Progenitor cell of endocrine pancreas (in vitro differentiated cells): Measurements from ENCODE around the gene CYP24A1. TPM values are rescaled to one million over a fixed set of nuclear protein-coding genes. Genes with fewer than 3 reads are reported as not detected.

Experiments used
- DNase-seq: peaks from one replicate; pipeline ENCODE4 v3.0.0; 2021; ENCODE audit warnings: low spot score; ENCODE audit not compliant: unreplicated experiment
- H3K27ac Mint-ChIP-seq: 2 replicates; pipeline ENCODE4 v1.8.0; 2021; ENCODE audit warnings: mild to moderate bottlenecking, moderate library complexity, mixed read lengths
- H3K27me3 Mint-ChIP-seq: 2 replicates; pipeline ENCODE4 v1.8.0; 2021; ENCODE audit warnings: mixed read lengths
- H3K36me3 Mint-ChIP-seq: 2 replicates; pipeline ENCODE4 v1.8.0; 2022; ENCODE audit warnings: mixed read lengths; ENCODE audit not compliant: insufficient read depth
- H3K4me1 Mint-ChIP-seq: 2 replicates; pipeline ENCODE4 v1.8.0; 2021; ENCODE audit warnings: low read depth, mixed read lengths
- H3K4me3 Mint-ChIP-seq: 2 replicates; pipeline ENCODE4 v1.8.0; 2021; ENCODE audit warnings: low read depth, mild to moderate bottlenecking, moderate library complexity, mixed read lengths
- H3K9me3 Mint-ChIP-seq: 2 replicates; pipeline ENCODE4 v1.8.0; 2021; ENCODE audit warnings: low read depth, mixed read lengths
- total RNA-seq: library from RNA; stranded (reverse); gene quantifications from 2 replicates; pipeline ENCODE4 v1.2.1, GENCODE V29; 2021
- TF ChIP-seq, protein P1 (sequence below): fragments of 200-600 bp; sonication (generic); IDR thresholded peaks from one replicate; pipeline ENCODE4 v1.5.0; 2021; ENCODE audit warnings: antibody characterized with exemption, mild to moderate bottlenecking; ENCODE audit not compliant: unreplicated experiment

CYP24A1 gene
- total RNA-seq, 1 donor from 2014 or later: not detected

DNA sequence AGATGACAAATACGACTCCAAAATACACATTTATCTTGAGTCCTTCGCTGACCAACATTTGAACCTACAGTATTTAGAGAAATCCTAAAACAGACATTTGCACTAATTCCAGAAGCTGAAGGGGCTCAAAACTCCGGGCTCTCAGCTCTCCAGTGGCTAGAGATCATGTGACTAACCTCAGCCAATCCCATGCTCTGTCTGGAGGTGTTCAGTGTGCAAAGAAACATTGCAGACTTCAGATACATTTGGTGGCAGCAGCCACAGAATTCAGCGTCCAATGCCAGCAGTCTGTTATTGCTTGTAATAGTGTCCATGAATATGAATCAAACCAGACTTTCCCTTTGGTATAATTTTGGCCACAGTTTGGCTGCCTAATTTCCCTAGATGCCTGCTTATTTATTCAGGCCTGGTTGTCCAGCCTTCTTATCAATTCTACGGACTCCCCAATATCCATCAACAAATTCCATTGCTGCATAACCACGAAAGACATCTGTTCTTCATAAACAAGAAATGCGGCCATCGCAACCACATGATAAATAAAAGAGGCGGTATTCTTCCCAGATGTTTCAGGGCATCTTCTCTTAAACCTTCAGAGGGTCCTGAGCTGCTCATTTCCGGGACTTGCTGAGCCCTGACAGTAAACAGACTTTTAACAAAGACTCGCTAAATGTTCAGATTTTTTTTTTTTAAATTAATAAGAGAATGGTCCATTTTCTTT, 14.5 kb upstream of the CYP24A1 start:
- Mint-ChIP-seq H3K27me3 (peaks cover 21% of the 10 kb centered on the region), H3K4me3 (no peak overlapping the region), H3K36me3 (no peaks in the 10 kb centered on the region), H3K27ac (no peak overlapping the region), H3K4me1 (peaks cover 6% of the 10 kb centered on the region), H3K9me3 (no peaks in the 10 kb centered on the region)
- TF ChIP-seq, protein P1, sequence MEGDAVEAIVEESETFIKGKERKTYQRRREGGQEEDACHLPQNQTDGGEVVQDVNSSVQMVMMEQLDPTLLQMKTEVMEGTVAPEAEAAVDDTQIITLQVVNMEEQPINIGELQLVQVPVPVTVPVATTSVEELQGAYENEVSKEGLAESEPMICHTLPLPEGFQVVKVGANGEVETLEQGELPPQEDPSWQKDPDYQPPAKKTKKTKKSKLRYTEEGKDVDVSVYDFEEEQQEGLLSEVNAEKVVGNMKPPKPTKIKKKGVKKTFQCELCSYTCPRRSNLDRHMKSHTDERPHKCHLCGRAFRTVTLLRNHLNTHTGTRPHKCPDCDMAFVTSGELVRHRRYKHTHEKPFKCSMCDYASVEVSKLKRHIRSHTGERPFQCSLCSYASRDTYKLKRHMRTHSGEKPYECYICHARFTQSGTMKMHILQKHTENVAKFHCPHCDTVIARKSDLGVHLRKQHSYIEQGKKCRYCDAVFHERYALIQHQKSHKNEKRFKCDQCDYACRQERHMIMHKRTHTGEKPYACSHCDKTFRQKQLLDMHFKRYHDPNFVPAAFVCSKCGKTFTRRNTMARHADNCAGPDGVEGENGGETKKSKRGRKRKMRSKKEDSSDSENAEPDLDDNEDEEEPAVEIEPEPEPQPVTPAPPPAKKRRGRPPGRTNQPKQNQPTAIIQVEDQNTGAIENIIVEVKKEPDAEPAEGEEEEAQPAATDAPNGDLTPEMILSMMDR: no peak
- no peak for DNase-seq

DNA sequence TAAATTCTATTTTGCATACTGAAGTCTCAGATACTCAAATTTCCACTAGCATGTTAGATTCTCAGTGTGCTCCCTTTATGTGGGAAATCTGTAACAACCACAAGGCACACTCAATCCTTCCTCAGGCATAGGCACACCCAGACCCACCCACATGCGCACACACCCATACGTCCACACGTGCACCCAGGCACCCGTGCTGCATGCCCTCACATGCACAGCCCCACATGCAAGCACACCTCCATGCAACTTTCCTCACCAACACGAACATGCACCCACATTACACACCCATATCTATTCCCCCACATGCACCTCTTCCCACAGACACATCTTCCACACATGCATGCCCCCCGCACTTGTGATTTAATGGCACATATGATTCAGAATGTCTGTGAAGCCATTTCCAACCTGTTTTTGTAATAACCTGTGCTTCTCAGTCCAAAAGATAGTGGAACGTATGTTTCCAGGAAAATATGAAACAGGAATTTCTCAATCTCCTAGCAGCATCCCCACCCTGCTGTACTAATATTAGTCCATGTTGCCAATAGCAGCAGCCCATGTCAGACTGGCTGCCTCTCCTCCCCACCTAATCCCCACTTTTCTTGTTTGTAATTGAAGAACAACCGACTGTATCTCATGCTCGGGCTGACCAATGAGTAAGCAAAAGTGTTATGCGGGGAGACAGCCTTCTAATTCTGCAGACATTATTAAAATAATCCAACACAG, 11.3 kb upstream of the CYP24A1 start:
- no peaks in the 10 kb centered on the region for H3K36me3 Mint-ChIP-seq
- peaks cover 6% of the 10 kb centered on the region for H3K4me1 Mint-ChIP-seq
- H3K4me3 Mint-ChIP-seq: no peak overlapping the region
- peaks cover 44% of the 10 kb centered on the region for H3K27me3 Mint-ChIP-seq
- TF ChIP-seq, protein P1: no peak
- H3K27ac Mint-ChIP-seq: no peak overlapping the region
- no peaks in the 10 kb centered on the region for H3K9me3 Mint-ChIP-seq
- DNase-seq: no peak

DNA sequence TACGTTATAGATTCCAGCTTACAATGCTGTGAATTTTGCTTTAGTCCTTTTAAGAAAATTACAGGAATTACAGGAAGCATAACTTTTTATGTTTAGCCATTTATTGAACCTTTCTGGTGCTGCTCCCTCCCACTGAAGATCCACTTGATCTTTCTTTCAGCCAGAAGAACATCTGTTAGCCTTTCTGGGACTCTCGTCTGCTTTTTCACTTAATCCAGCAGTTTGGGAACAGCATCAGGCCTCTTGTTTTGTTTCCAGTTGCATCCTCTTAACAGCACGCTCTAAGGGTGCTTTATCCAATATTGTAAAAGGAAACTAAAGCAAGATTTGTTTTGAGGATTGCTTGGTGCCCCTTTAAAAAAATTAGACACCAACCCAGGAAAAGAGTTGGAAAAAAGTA, 10.3 kb upstream of the CYP24A1 start:
- Mint-ChIP-seq H3K4me3 (no peak overlapping the region), H3K27me3 (peaks cover 41% of the 10 kb centered on the region), H3K4me1 (peaks cover 6% of the 10 kb centered on the region), H3K36me3 (no peaks in the 10 kb centered on the region), H3K9me3 (no peaks in the 10 kb centered on the region), H3K27ac (no peak overlapping the region)
- TF ChIP-seq, protein P1: no peak
- no peak for DNase-seq

DNA sequence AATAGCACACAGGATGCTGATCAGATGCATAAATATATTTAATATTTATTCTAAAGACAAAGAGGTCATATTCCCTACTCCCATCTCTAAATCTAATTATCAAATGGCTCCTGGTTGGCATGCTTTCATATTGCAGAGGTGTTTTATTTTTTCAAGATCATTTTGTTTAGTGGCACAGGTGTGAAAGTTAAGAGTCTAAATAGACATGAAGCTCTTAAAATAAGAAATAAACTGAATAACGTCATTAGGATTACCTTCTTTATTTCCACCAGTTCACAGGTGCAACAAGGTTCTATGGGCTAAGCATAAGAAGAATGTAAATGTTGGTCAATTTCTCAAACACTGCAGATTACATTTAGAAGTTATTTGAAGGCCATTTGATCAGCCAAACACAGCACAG, 7.1 kb upstream of the CYP24A1 start:
- peaks cover 52% of the 10 kb centered on the region for H3K27me3 Mint-ChIP-seq
- H3K27ac Mint-ChIP-seq: no peak overlapping the region
- no peaks in the 10 kb centered on the region for H3K9me3 Mint-ChIP-seq
- H3K4me1 Mint-ChIP-seq: peaks cover 6% of the 10 kb centered on the region
- no peak overlapping the region for H3K4me3 Mint-ChIP-seq
- TF ChIP-seq, protein P1: no peak
- no peak for DNase-seq
- no peaks in the 10 kb centered on the region for H3K36me3 Mint-ChIP-seq

DNA sequence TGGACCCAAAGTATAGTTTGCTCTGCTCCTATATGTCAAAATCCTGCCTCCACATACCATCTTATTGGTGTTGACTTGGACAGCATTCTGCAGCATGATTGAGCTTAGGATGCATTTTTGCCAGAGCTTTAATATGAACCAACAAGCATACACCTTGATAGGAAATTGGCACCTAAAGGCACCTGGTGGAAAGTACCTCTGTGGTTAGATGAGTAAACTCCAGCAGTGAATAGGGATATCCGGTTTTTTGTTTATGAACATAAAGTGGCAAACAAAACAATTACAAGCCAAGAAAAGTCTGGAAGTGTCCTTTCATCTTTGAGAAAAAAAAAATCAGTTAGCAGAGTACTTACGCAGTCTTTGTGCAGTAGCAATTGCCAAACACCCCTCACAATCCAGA, 6.2 kb upstream of the CYP24A1 start:
- TF ChIP-seq, protein P1: no peak
- no peak overlapping the region for H3K27ac Mint-ChIP-seq
- peaks cover 52% of the 10 kb centered on the region for H3K27me3 Mint-ChIP-seq
- DNase-seq: no peak
- H3K4me3 Mint-ChIP-seq: no peak overlapping the region
- H3K4me1 Mint-ChIP-seq: peaks cover 3% of the 10 kb centered on the region
- no peaks in the 10 kb centered on the region for H3K9me3 Mint-ChIP-seq
- no peaks in the 10 kb centered on the region for H3K36me3 Mint-ChIP-seq
